GM10847 (cell line): ENCODE measurements around the gene FNDC3A.

Source experiments
- POLR2A ChIP-seq: IDR thresholded peaks from 2 replicates; pipeline ENCODE4 v1.6.1; 2011; ENCODE audit not compliant: insufficient read length; ENCODE audit errors: extremely low read depth

The FNDC3A gene

GRCh38 chr13:49234741-49235140 is 259.0 kb downstream of the FNDC3A start:
- TF ChIP-seq POLR2A, result no peak

- TF ChIP-seq POLR2A, result no peak
These were observed 260.2 kb downstream of the FNDC3A start for GRCh38 chr13:49235856-49236431.

GRCh38 chr13:49238621-49239020 is 262.9 kb downstream of the FNDC3A start:
- no peak for TF ChIP-seq POLR2A

- no peak for TF ChIP-seq POLR2A
These were observed 264.3 kb downstream of the FNDC3A start for GRCh38 chr13:49240017-49240416.

GRCh38 chr13:49241296-49241695 is 265.6 kb downstream of the FNDC3A start:
- no peak for TF ChIP-seq POLR2A

- TF ChIP-seq POLR2A, result no peak
These were observed 269.4 kb downstream of the FNDC3A start for GRCh38 chr13:49245101-49245500.

GRCh38 chr13:49246850-49247642 is 271.3 kb downstream of the FNDC3A start:
- no peak for TF ChIP-seq POLR2A

- peak; percentile 82 for TF ChIP-seq POLR2A
These were observed 272.2 kb downstream of the FNDC3A start, which contains the start of gene CDADC1 for GRCh38 chr13:49247643-49248621. Gene CDADC1, plus strand, starts transcription at chr13:49247925. Its CDS starts 113 bp downstream, at chr13:49248038.

GRCh38 chr13:49248622-49249002 is 272.9 kb downstream of the FNDC3A start:
- no peak for TF ChIP-seq POLR2A

GRCh38 chr13:49251326-49251725 is 275.6 kb downstream of the FNDC3A start:
- no peak for TF ChIP-seq POLR2A

- no peak for TF ChIP-seq POLR2A
These were observed 277.6 kb downstream of the FNDC3A start for GRCh38 chr13:49253310-49253709.

- no peak for TF ChIP-seq POLR2A
These were observed 278.3 kb downstream of the FNDC3A start for GRCh38 chr13:49254007-49254406.

- TF ChIP-seq POLR2A, result no peak
These were observed 281.1 kb downstream of the FNDC3A start for GRCh38 chr13:49256841-49257240.

- TF ChIP-seq POLR2A, result no peak
These were observed 282.5 kb downstream of the FNDC3A start for GRCh38 chr13:49258089-49258796.
